ENCODE data around the gene FIGNL1. TPM values are rescaled to one million over a fixed set of nuclear protein-coding genes. Genes with fewer than 3 reads are reported as not detected.
"Not testable (repeated sequence)": the region's sequence is repeated elsewhere in the genome, so short reads cannot be mapped to it uniquely, and the experiment has no call there.

Gene FIGNL1
- total and polyA plus RNA-seq, 9 donors, result 13.3 to 19.8 (median 15.2) TPM

DNA sequence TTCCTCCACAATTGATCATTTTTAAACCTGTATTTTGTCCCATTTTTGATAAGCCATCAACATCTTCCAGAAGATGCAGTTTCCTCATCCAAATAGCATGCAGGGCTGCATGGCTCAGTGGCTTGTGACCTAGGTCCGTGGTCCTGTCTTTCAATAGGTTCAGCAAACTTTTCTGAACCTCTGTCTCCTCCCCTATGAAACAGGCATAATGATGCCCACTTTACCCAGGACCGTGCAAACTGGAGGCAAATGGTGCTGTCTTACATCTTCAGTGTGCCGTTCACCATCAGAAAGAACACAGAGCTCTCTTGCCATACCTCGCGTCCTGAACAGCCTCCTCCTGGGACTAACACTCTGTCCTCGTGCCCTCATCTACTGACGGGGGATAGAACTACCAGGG is 22.3 kb upstream of the FIGNL1 start:
- Histone ChIP-seq H3K27me3 (ENCODE audit: control insufficient read depth, insufficient read depth, low read length) (peaks cover 8% of the 10 kb centered on the region), H3K9me3 (replicated peaks; ENCODE audit: control insufficient read depth, low read depth, low read length) (no peaks in the 10 kb centered on the region), H3K36me3 (ENCODE audit: control insufficient read depth, insufficient read depth, low read length) (no peaks in the 10 kb centered on the region), H3K4me1 (ENCODE audit: control insufficient read depth, insufficient read depth, low read length) (peaks cover 7% of the 10 kb centered on the region), H3K4me3 (ENCODE audit: low read length) (no peak overlapping the region), H3K27ac (ENCODE audit: low read length) (no peak overlapping the region)
- no peak for DNase-seq
- WGBS (ENCODE audit: insufficient coverage), result 89% methylated on average over 7 of the region's 7 CpGs

DNA sequence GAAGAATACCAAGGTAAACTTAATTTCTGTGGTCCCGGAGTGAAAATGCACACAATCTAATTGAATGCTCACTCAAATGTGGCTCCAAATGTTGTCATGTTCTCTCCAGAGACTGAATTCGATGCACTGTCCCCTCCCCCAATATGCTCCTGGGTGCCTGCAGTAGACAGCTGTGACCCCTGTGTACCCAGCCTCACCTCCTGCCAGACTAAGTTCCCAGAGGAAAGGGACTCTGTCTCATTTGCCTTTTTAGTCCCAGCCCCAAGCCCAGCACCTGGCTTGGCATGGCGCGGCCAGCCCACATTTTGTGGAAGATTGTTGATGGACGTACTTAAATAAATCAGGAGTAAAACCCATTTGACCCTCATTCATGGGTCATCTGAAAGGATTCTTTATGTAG is 21.8 kb upstream of the FIGNL1 start:
- H3K9me3 ChIP-seq (replicated peaks; ENCODE audit: control insufficient read depth, low read depth, low read length), result no peaks in the 10 kb centered on the region
- H3K27ac ChIP-seq (ENCODE audit: low read length), result no peak overlapping the region
- H3K27me3 ChIP-seq (ENCODE audit: control insufficient read depth, insufficient read depth, low read length), result peaks cover 10% of the 10 kb centered on the region
- no peak overlapping the region for H3K4me3 ChIP-seq (ENCODE audit: low read length)
- no peak for DNase-seq
- H3K4me1 ChIP-seq (ENCODE audit: control insufficient read depth, insufficient read depth, low read length), result peaks cover 7% of the 10 kb centered on the region
- WGBS (ENCODE audit: insufficient coverage), result 94% methylated on average over 2 of the region's 5 CpGs
- H3K36me3 ChIP-seq (ENCODE audit: control insufficient read depth, insufficient read depth, low read length), result no peaks in the 10 kb centered on the region

DNA sequence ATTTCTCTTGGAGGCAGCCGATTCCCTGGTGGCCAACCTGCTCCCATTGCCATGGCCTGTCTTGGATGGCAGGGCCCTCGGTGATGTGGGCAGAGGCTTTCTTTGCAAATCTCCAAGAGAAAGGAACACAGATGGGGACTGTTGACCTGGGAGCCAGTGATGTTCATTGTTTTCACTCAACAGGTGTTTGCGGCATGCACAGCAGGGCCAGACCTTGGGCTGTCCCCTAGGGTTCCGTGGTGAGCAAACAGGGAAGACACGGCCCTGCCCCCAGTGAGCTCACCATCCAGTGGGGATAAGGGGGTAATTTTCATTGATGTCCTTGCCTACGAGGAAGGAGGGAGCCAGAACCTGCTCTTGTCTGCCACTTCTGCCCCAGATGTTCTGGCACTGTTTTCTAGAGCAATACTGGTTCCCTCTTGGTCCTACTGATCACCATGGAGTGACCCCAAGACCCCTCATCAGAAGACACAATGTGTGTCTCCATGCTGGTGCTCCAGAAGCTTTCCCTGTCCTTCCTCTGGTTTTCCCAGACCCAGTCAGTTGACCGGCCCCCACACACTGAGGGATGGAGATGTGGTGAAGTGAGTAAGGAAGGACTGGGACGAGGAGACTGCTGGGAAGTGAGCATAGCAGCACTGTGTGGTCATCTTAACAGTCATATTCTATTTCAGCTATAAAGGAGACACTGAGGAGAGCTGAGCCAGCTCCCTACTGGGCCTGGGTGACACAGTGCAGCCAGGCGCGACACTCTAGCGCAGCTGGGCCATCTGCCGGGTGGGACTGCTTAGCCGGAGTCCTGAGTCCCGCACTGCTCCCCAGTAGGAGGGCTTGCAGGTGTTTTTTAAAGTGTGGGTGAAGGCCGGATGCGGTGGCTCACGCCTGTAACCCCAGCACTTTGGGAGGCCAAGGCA is 20.4 kb upstream of the FIGNL1 start:
- WGBS (ENCODE audit: insufficient coverage), result 80% methylated on average over 10 of the region's 17 CpGs
- no peak for DNase-seq
- Histone ChIP-seq H3K27me3 (ENCODE audit: control insufficient read depth, insufficient read depth, low read length) (peaks cover 11% of the 10 kb centered on the region), H3K4me1 (ENCODE audit: control insufficient read depth, insufficient read depth, low read length) (peaks cover 7% of the 10 kb centered on the region), H3K4me3 (ENCODE audit: low read length) (no peak overlapping the region), H3K36me3 (ENCODE audit: control insufficient read depth, insufficient read depth, low read length) (no peaks in the 10 kb centered on the region), H3K27ac (ENCODE audit: low read length) (no peak overlapping the region), H3K9me3 (replicated peaks; ENCODE audit: control insufficient read depth, low read depth, low read length) (no peaks in the 10 kb centered on the region)

DNA sequence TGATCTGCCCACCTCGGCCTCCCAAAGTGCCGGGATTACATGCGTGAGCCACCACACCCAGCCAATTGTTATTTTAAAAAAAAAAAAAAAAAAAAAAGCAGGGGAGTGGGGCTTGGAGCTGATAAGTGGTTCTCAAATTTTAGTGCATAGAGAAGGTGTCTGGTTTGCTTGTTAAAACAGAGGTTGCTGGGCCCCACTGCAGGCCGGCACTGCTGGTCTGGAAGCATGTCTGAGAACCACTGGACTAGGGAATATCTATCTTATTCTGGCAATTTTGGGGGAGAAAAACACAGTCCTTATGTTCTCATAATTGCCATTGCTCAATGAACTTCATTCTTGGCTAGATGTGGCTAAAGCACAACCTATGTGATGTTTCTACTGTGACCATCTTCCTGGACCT is 19.0 kb upstream of the FIGNL1 start:
- Histone ChIP-seq H3K4me3 (ENCODE audit: low read length) (no peak overlapping the region), H3K27ac (ENCODE audit: low read length) (no peak overlapping the region), H3K9me3 (replicated peaks; ENCODE audit: control insufficient read depth, low read depth, low read length) (no peaks in the 10 kb centered on the region), H3K36me3 (ENCODE audit: control insufficient read depth, insufficient read depth, low read length) (no peaks in the 10 kb centered on the region), H3K4me1 (ENCODE audit: control insufficient read depth, insufficient read depth, low read length) (peaks cover 4% of the 10 kb centered on the region), H3K27me3 (ENCODE audit: control insufficient read depth, insufficient read depth, low read length) (peaks cover 11% of the 10 kb centered on the region)
- no peak for DNase-seq
- WGBS (ENCODE audit: insufficient coverage), result no CpG with 5 or more reads among the region's 4 CpGs

DNA sequence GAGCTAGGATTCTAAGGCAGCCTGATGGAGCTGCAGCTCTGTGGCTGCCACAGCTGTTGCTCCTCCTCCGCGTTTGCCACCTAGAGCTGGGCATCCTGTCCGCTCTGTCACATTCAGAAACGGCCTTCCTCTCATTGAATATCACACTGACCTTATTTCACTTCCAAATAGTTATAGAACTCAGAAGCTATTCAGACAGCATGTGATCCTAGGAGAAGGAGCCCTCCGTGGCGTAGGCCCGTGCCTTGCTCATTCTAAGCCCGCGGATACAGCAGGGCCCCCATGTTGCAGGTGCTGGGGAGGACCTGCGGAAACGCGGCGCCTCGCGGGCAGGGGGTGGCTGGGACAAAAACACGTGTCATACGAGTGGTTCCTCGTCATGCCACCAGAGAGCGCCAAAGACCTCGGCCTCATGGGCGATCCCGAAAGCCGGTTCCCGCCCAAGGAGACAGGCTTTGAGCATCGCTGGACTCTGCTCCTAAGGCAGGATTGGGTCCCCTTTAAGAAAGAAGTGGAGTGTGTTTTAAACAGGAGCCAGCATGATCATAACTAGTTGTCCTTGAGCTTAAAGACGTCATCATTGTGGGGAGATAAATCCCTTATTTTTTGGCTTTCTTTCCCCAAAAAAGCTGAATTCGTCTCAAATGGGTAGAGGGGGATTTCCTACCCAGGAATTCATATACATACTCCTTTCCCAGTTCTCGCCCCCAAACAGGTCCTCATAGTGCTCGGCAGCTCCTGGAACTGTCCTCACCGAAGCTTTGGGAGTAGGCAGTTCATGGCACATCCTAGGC is 17.9 kb upstream of the FIGNL1 start:
- H3K4me1 ChIP-seq (ENCODE audit: control insufficient read depth, insufficient read depth, low read length), result peaks cover 4% of the 10 kb centered on the region
- no peaks in the 10 kb centered on the region for H3K9me3 ChIP-seq (replicated peaks; ENCODE audit: control insufficient read depth, low read depth, low read length)
- H3K36me3 ChIP-seq (ENCODE audit: control insufficient read depth, insufficient read depth, low read length), result no peaks in the 10 kb centered on the region
- peak; percentile 81 for DNase-seq
- peaks cover 11% of the 10 kb centered on the region for H3K27me3 ChIP-seq (ENCODE audit: control insufficient read depth, insufficient read depth, low read length)
- H3K27ac ChIP-seq (ENCODE audit: low read length), result no peak overlapping the region
- H3K4me3 ChIP-seq (ENCODE audit: low read length), result no peak overlapping the region
- 7% methylated on average over 26 of the region's 30 CpGs for whole genome bisulfite sequencing (ENCODE audit: insufficient coverage)

DNA sequence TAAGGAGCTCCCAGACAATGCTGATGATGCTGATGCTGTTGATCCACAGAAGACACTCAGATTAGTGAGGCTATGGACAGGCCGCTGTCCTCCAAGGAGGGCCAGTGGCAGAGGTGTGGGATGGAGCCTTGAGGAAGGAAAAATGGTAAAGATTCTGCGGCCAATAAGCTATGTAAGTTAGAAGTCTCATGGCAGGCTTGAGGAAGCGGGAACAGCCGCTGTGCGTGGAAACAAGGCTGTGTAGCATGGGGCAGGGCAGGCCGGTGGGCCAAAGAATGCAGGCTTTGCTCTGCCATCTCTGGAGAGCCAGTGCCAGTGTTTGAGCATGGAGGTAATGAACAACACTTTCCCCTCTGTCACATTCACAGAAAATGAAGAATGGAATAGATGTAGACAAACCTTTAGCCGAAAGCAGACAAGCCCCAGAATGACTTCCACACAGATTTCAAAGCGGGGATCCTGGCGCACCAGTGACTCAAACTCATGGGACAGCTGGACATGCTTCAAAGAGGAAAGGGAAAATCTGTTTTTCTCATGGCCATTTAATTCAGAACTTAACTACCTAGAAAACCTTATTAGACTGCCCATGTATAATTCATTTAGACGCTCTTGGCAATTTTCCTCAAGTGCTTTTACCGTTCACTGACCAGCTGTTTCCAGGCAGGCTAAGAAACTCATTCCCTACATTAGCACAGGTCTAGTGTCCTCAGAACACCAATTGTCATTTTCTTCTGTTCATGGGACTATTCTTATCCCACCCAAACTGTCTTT is 16.9 kb upstream of the FIGNL1 start:
- peaks cover 11% of the 10 kb centered on the region for H3K27me3 ChIP-seq (ENCODE audit: control insufficient read depth, insufficient read depth, low read length)
- no peak overlapping the region for H3K27ac ChIP-seq (ENCODE audit: low read length)
- peaks cover 4% of the 10 kb centered on the region for H3K4me1 ChIP-seq (ENCODE audit: control insufficient read depth, insufficient read depth, low read length)
- H3K9me3 ChIP-seq (replicated peaks; ENCODE audit: control insufficient read depth, low read depth, low read length), result no peaks in the 10 kb centered on the region
- WGBS (ENCODE audit: insufficient coverage), result 79% methylated on average over 7 of the region's 11 CpGs
- H3K4me3 ChIP-seq (ENCODE audit: low read length), result no peak overlapping the region
- peak; percentile 50 for DNase-seq
- H3K36me3 ChIP-seq (ENCODE audit: control insufficient read depth, insufficient read depth, low read length), result no peaks in the 10 kb centered on the region

DNA sequence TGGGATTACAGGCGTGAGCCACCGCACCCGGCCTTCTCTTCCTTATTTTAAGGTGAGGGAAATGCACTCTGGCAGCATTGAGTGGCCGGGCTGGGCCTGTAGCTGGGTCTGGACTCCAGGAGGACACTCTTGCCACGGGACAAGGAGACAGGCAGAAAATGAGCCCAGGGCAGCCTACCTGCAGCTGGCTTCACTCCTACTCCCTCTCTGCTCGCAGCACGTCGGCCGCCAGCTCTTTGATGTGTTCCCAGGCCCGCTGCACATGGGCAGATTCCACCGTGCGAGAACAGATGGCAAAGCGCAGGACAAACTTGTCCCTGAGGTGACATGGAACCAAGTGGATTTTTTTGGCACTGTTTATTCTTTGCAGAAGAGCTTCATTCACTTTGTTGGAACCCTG is 12.9 kb upstream of the FIGNL1 start:
- H3K27ac ChIP-seq (ENCODE audit: low read length), result no peak overlapping the region
- 89% methylated on average over 4 of the region's 13 CpGs for WGBS (ENCODE audit: insufficient coverage)
- peaks cover 4% of the 10 kb centered on the region for H3K4me1 ChIP-seq (ENCODE audit: control insufficient read depth, insufficient read depth, low read length)
- no peaks in the 10 kb centered on the region for H3K9me3 ChIP-seq (replicated peaks; ENCODE audit: control insufficient read depth, low read depth, low read length)
- H3K4me3 ChIP-seq (ENCODE audit: low read length), result no peak overlapping the region
- H3K27me3 ChIP-seq (ENCODE audit: control insufficient read depth, insufficient read depth, low read length), result peaks cover 7% of the 10 kb centered on the region
- H3K36me3 ChIP-seq (ENCODE audit: control insufficient read depth, insufficient read depth, low read length), result no peaks in the 10 kb centered on the region
- no peak for DNase-seq

DNA sequence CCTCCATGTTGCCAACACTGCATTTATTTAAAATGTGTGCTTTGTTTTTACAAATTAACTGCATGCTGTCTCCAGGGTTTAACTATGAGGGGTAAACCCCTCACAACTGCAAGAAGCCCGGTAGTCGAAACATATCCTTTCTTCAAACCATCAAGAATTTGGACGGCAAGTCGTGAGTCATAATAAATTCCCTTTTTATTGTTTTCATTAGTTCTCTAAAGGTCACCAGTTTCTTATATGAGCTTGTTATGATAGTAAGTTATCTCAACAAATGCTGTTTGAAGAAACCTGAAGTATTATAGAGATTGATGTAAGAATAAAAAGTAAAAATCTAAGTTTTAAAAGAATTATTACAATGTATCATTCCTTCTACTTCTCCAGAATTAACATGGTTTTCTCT is 12.2 kb upstream of the FIGNL1 start:
- no peak overlapping the region for H3K4me3 ChIP-seq (ENCODE audit: low read length)
- no peaks in the 10 kb centered on the region for H3K36me3 ChIP-seq (ENCODE audit: control insufficient read depth, insufficient read depth, low read length)
- WGBS (ENCODE audit: insufficient coverage), result no CpG with 5 or more reads among the region's 4 CpGs
- H3K27me3 ChIP-seq (ENCODE audit: control insufficient read depth, insufficient read depth, low read length), result peaks cover 5% of the 10 kb centered on the region
- no peak overlapping the region for H3K27ac ChIP-seq (ENCODE audit: low read length)
- H3K4me1 ChIP-seq (ENCODE audit: control insufficient read depth, insufficient read depth, low read length), result no peaks in the 10 kb centered on the region
- DNase-seq, result no peak
- H3K9me3 ChIP-seq (replicated peaks; ENCODE audit: control insufficient read depth, low read depth, low read length), result no peaks in the 10 kb centered on the region

DNA sequence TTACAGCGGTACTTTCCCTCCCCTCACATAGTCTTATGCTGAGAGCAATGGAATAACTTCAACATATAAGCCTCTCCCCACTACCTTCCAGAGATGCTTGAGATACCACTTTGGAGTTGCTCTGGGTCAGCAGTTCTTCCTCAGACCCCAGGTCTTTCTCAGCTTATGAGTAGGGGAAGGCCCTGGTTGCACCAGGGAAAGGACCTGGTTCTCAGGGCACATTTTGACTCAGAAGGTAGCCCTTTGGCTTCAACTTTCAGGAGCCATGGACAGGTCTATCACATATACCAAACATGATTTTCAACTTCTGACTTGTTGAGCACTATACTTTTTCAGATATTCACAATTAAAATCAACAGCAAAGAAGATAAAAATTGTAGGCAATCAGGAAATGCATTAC is 11.5 kb upstream of the FIGNL1 start:
- 80% methylated on average over 1 of the region's 1 CpG for WGBS (ENCODE audit: insufficient coverage)
- no peaks in the 10 kb centered on the region for H3K9me3 ChIP-seq (replicated peaks; ENCODE audit: control insufficient read depth, low read depth, low read length)
- H3K27me3 ChIP-seq (ENCODE audit: control insufficient read depth, insufficient read depth, low read length), result peaks cover 4% of the 10 kb centered on the region
- no peak overlapping the region for H3K4me3 ChIP-seq (ENCODE audit: low read length)
- H3K27ac ChIP-seq (ENCODE audit: low read length), result no peak overlapping the region
- H3K4me1 ChIP-seq (ENCODE audit: control insufficient read depth, insufficient read depth, low read length), result no peaks in the 10 kb centered on the region
- no peak for DNase-seq
- H3K36me3 ChIP-seq (ENCODE audit: control insufficient read depth, insufficient read depth, low read length), result no peaks in the 10 kb centered on the region

DNA sequence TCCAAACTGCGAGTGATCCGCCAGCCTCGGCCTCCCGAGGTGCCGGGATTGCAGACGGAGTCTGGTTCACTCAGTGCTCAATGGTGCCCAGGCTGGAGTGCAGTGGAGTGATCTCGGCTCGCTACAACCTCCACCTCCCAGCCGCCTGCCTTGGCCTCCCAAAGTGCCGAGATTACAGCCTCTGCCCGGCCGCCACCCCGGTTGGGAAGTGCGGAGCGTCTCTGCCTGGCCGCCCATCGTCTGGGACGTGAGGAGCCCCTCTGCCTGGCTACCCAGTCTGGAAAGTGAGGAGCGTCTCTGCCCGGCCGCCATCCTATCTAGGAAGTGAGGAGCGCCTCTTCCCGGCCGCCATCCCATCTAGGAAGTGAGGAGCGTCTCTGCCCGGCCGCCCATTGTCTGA is 9.0 kb upstream of the FIGNL1 start:
- 98% methylated on average over 7 of the region's 27 CpGs for WGBS (ENCODE audit: insufficient coverage)
- H3K27me3 ChIP-seq (ENCODE audit: control insufficient read depth, insufficient read depth, low read length); H3K36me3 ChIP-seq (ENCODE audit: control insufficient read depth, insufficient read depth, low read length); H3K27ac ChIP-seq (ENCODE audit: low read length); DNase-seq; H3K4me1 ChIP-seq (ENCODE audit: control insufficient read depth, insufficient read depth, low read length); H3K9me3 ChIP-seq (replicated peaks; ENCODE audit: control insufficient read depth, low read depth, low read length); H3K4me3 ChIP-seq (ENCODE audit: low read length): not testable (repeated sequence)

Data from muscle of leg (tissue), 11 donors.